ENCODE measurements around the gene GZMH.

- TF ChIP-seq, protein P1, sequence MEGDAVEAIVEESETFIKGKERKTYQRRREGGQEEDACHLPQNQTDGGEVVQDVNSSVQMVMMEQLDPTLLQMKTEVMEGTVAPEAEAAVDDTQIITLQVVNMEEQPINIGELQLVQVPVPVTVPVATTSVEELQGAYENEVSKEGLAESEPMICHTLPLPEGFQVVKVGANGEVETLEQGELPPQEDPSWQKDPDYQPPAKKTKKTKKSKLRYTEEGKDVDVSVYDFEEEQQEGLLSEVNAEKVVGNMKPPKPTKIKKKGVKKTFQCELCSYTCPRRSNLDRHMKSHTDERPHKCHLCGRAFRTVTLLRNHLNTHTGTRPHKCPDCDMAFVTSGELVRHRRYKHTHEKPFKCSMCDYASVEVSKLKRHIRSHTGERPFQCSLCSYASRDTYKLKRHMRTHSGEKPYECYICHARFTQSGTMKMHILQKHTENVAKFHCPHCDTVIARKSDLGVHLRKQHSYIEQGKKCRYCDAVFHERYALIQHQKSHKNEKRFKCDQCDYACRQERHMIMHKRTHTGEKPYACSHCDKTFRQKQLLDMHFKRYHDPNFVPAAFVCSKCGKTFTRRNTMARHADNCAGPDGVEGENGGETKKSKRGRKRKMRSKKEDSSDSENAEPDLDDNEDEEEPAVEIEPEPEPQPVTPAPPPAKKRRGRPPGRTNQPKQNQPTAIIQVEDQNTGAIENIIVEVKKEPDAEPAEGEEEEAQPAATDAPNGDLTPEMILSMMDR (IDR thresholded peaks at IDR 0.05), result no peak
- TF ChIP-seq POLR2A (IDR thresholded peaks at IDR 0.05), result no peak
Measured at GRCh38 chr14:24566318-24566717, 43.2 kb downstream of the GZMH start.

Measured in lower leg skin (tissue), 3 donors.